Effector memory CD4-positive, alpha-beta T cell (primary cell): ENCODE measurements around the gene PTPRU.

ENCODE experiments used
- DNase-seq, 3 donors: peaks; one replicate each; pipeline ENCODE4 v3.0.0-alpha.2; 2020
- H3K27ac ChIP-seq: 2 replicates; pipeline ENCODE4 v1.7.0; 2013; ENCODE audit warnings: mild to moderate bottlenecking, low read length, moderate library complexity; ENCODE audit not compliant: insufficient read depth, poor library complexity, severe bottlenecking
- H3K27me3 ChIP-seq: replicated peaks from 2 replicates; pipeline ENCODE4 v1.7.0; 2013; ENCODE audit warnings: mild to moderate bottlenecking, low read length; ENCODE audit not compliant: insufficient read depth, control insufficient read depth, poor library complexity, severe bottlenecking
- H3K36me3 ChIP-seq: 2 replicates; pipeline ENCODE4 v1.7.0; 2013; ENCODE audit warnings: mild to moderate bottlenecking, low read length, moderate library complexity; ENCODE audit not compliant: control insufficient read depth, insufficient read depth
- H3K4me1 ChIP-seq: 2 replicates; pipeline ENCODE4 v1.7.0; 2013; ENCODE audit warnings: low read length, mild to moderate bottlenecking; ENCODE audit not compliant: control insufficient read depth, insufficient read depth, poor library complexity, severe bottlenecking
- H3K4me3 ChIP-seq: 2 replicates; pipeline ENCODE4 v1.7.0; 2013; ENCODE audit warnings: low read length, low read depth, mild to moderate bottlenecking; ENCODE audit not compliant: insufficient read depth, poor library complexity, severe bottlenecking
- H3K9me3 ChIP-seq: 2 replicates; pipeline ENCODE4 v1.7.0; 2013; ENCODE audit warnings: mild to moderate bottlenecking, low read length, moderate library complexity; ENCODE audit not compliant: control insufficient read depth

Gene PTPRU

DNA sequence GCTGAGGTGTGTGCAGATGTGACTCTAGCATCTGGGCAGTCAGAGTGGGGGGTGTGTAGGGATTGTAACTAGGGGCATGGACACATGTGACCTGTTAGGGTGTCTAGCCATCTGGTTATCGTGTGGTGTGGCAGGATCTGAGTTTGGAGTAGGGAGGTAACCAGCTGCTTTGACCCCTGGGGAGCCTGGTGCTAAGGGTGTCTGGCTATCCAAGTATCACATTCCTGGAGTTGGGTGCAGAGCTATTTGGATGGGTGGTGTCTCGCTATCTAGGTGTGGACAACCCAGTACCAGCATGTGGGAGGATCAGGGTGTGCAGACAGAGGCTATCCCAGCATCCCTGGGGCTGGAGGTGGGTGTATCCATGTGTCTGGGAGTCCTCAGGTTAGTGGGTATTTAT is 4.7 kb downstream of the PTPRU start:
- Histone ChIP-seq H3K27me3 (peaks cover 17% of the 10 kb centered on the region), H3K4me3 (no peak overlapping the region), H3K27ac (no peak overlapping the region), H3K9me3 (no peaks in the 10 kb centered on the region), H3K4me1 (peaks cover 16% of the 10 kb centered on the region), H3K36me3 (no peaks in the 10 kb centered on the region)
- DNase-seq = no peak

GRCh38 chr1:29243023-29243870 is 6.9 kb downstream of the PTPRU start:
- no peak for DNase-seq
- Histone ChIP-seq H3K9me3 (no peaks in the 10 kb centered on the region), H3K27me3 (peaks cover 4% of the 10 kb centered on the region), H3K27ac (no peak overlapping the region), H3K4me1 (peaks cover 2% of the 10 kb centered on the region), H3K36me3 (no peaks in the 10 kb centered on the region), H3K4me3 (no peak overlapping the region)

DNA sequence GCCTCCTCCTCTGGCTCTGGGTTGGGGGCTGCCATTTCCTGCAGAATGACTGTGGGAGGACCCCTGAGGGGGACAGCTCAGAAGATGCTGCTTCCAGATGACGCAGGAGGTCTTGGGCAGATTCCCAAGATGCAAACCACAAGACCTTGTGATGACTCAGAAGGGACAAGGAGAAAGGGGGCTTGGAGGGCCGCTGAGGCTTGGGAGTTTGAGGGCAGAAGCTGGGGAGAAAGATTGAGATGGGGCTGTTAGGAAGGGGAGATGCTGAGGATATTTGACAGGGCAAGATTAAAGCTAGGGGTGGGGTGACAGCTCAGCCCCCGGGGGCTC is 7.5 kb downstream of the PTPRU start:
- DNase-seq = no peak
- no peaks in the 10 kb centered on the region for H3K36me3 ChIP-seq
- no peak overlapping the region for H3K4me3 ChIP-seq
- H3K27me3 ChIP-seq = no peaks in the 10 kb centered on the region
- H3K4me1 ChIP-seq = no peaks in the 10 kb centered on the region
- no peaks in the 10 kb centered on the region for H3K9me3 ChIP-seq
- H3K27ac ChIP-seq = no peak overlapping the region

- H3K36me3 ChIP-seq = no peaks in the 10 kb centered on the region
- no peaks in the 10 kb centered on the region for H3K4me1 ChIP-seq
- H3K27me3 ChIP-seq = no peaks in the 10 kb centered on the region
- DNase-seq = no peak
- no peak overlapping the region for H3K27ac ChIP-seq
- no peak overlapping the region for H3K4me3 ChIP-seq
- H3K9me3 ChIP-seq = no peaks in the 10 kb centered on the region
Measured at GRCh38 chr1:29245261-29245660, 8.9 kb downstream of the PTPRU start.

DNA sequence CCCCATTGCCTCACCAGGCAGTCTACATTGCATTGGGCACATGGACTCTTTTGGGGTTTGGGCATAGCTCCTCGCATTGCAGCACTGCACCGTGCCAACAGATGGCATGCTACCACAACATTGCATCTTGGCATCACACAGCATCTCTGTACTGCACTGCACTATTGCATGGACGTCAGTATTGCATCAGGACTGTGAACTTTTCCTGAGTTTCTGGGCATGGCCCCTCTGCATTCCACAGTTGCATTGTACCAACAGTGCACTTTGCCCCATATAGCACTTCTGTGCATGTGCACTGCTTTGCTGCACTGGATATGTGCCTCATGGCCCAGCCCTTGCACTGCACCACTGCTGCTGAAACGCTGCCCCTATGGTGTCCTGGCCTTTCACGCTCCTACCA is 9.6 kb downstream of the PTPRU start:
- H3K27ac ChIP-seq = no peak overlapping the region
- H3K4me3 ChIP-seq = no peak overlapping the region
- no peaks in the 10 kb centered on the region for H3K36me3 ChIP-seq
- H3K9me3 ChIP-seq = no peaks in the 10 kb centered on the region
- no peaks in the 10 kb centered on the region for H3K27me3 ChIP-seq
- DNase-seq = no peak
- H3K4me1 ChIP-seq = no peaks in the 10 kb centered on the region

GRCh38 chr1:29247044-29247443 is 10.7 kb downstream of the PTPRU start:
- Histone ChIP-seq H3K36me3 (no peaks in the 10 kb centered on the region), H3K9me3 (no peaks in the 10 kb centered on the region), H3K27ac (no peak overlapping the region), H3K27me3 (no peaks in the 10 kb centered on the region), H3K4me1 (no peaks in the 10 kb centered on the region), H3K4me3 (no peak overlapping the region)
- no peak for DNase-seq

DNA sequence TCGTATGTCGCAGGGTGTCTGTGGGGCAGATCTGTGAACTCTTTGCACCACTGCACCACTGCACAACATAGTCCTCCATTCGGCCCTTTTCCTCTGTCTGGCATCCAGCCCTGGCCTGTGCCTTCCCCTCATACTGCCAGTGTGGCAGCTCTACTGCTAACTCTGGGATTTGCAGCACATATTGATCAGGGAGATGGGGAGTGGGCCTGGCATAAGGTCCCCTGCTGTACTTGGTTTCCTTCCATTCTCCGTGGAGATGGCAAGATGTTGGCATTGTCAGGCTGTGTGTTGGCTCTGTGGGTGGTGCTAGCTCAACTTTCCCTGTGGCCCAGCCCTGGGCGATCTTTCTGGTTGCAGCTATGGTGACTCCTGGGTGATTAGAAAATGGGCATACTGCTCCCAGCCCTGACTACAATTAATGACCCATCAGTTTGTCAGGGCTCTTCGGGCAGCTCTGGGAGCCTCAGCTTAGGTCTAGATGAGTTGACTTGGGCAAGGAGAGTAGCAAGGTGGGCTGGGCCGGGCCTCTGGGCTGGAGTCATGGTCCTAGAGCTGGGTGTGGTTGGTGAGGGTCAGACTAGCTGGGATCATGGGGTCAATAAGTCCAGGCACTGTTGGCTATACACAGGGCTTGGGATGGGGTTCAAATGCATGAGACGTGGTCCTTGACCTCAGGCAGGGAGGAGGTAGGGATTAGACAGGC is 11.4 kb downstream of the PTPRU start:
- Histone ChIP-seq H3K27ac (no peak overlapping the region), H3K36me3 (no peaks in the 10 kb centered on the region), H3K4me1 (no peaks in the 10 kb centered on the region), H3K4me3 (no peak overlapping the region), H3K27me3 (no peaks in the 10 kb centered on the region), H3K9me3 (no peaks in the 10 kb centered on the region)
- no peak for DNase-seq

DNA sequence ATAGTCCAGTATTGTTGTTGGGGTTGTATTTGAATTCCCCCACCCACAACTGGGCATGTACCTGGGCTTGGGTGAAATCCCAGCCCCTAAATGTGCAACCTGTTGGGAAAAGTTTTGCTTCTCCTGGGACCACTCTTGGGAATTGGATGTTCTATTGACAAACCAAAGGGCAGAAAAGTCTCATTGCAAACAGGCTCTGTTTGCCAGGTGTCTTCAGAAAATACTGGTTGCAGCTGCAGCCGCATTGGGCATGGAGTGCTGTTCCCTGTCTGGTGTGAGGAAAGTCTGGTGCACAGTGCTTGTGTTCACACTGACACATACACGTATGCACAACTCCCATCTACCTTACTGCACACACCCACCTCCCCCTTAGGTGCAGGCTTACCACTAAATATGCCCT is 12.1 kb downstream of the PTPRU start:
- Histone ChIP-seq H3K4me3 (no peak overlapping the region), H3K27me3 (no peaks in the 10 kb centered on the region), H3K9me3 (no peaks in the 10 kb centered on the region), H3K27ac (no peak overlapping the region), H3K36me3 (no peaks in the 10 kb centered on the region), H3K4me1 (no peaks in the 10 kb centered on the region)
- no peak for DNase-seq

GRCh38 chr1:29249170-29249691 is 12.9 kb downstream of the PTPRU start:
- Histone ChIP-seq H3K9me3 (no peaks in the 10 kb centered on the region), H3K36me3 (no peaks in the 10 kb centered on the region), H3K27me3 (no peaks in the 10 kb centered on the region), H3K4me1 (no peaks in the 10 kb centered on the region), H3K27ac (no peak overlapping the region), H3K4me3 (no peak overlapping the region)
- no peak for DNase-seq

GRCh38 chr1:29249951-29250581 is 13.7 kb downstream of the PTPRU start:
- no peak overlapping the region for H3K4me3 ChIP-seq
- no peaks in the 10 kb centered on the region for H3K4me1 ChIP-seq
- no peaks in the 10 kb centered on the region for H3K36me3 ChIP-seq
- no peak overlapping the region for H3K27ac ChIP-seq
- no peaks in the 10 kb centered on the region for H3K27me3 ChIP-seq
- H3K9me3 ChIP-seq = no peaks in the 10 kb centered on the region
- no peak for DNase-seq
